OCI-LY7 (cell line): ENCODE measurements around the gene CEBPZOS. TPM values are rescaled to one million over a fixed set of nuclear protein-coding genes. Genes with fewer than 3 reads are reported as not detected.
A peak's percentile ranks its signal among the peaks of the same experiment; 100 is the strongest.

Source experiments
- BruUV-seq: library from RNA; stranded (reverse); fragments of 400-500 nt; replicated peaks from 2 replicates; lab custom pipeline; 2021; lab: Mats Ljungman, UMichigan
- CTCF ChIA-PET: fragments of 300-600 bp; sonication (Branson Sonifier 250); formaldehyde crosslinking; loops from one replicate; lab custom pipeline; 2022; ENCODE audit warnings: antibody characterized with exemption; ENCODE audit not compliant: unreplicated experiment; lab: Charles Lee
- POLR2A ChIA-PET: fragments of 300-600 bp; sonication (Branson Sonifier 250); formaldehyde crosslinking; loops from one replicate; lab custom pipeline; 2022; ENCODE audit warnings: antibody characterized with exemption; lab: Charles Lee
- DNase-seq: peaks from one replicate; pipeline ENCODE4 v3.0.0-alpha.2; 2015; ENCODE audit warnings: low spot score
- H2AFZ ChIP-seq: fragments of 200-600 bp; sonication (generic), shearing (Covaris generic); 2 replicates; pipeline ENCODE4 v1.6.1; 2014; ENCODE audit warnings: mild to moderate bottlenecking, antibody characterized with exemption, low read length, moderate library complexity
- H3K27ac ChIP-seq: fragments of 200-600 bp; sonication (generic); 2 replicates; pipeline ENCODE4 v1.5.1; 2014; ENCODE audit warnings: mixed run types, low read depth, mild to moderate bottlenecking, moderate library complexity, low read length, inconsistent platforms; ENCODE audit not compliant: poor library complexity, severe bottlenecking
- H3K36me3 ChIP-seq: fragments of 200-600 bp; sonication (generic); 2 replicates; pipeline ENCODE4 v1.6.1; 2014; ENCODE audit warnings: mild to moderate bottlenecking, antibody characterized with exemption, low read length, moderate library complexity, mixed read lengths; ENCODE audit not compliant: insufficient read depth
- H3K4me1 ChIP-seq: fragments of 200-600 bp; sonication (generic); 2 replicates; pipeline ENCODE4 v1.5.1; 2014; ENCODE audit warnings: mild to moderate bottlenecking, low read length; ENCODE audit not compliant: insufficient read depth, poor library complexity, severe bottlenecking
- H3K4me2 ChIP-seq: fragments of 200-600 bp; sonication (generic); 2 replicates; pipeline ENCODE4 v1.6.1; 2014; ENCODE audit warnings: mild to moderate bottlenecking, low read length
- H3K4me3 ChIP-seq: fragments of 200-600 bp; sonication (generic); 2 replicates; pipeline ENCODE4 v1.5.1; 2014; ENCODE audit warnings: mild to moderate bottlenecking, low read depth, low read length; ENCODE audit not compliant: poor library complexity, severe bottlenecking
- H3K79me2 ChIP-seq: fragments of 200-600 bp; sonication (generic); 2 replicates; pipeline ENCODE4 v1.6.1; 2016; ENCODE audit warnings: low read depth, mild to moderate bottlenecking, low read length, moderate library complexity, mixed read lengths; ENCODE audit not compliant: insufficient read depth
- H3K9me2 ChIP-seq: fragments of 200-600 bp; sonication (generic); 2 replicates; pipeline ENCODE4 v1.6.1; 2016; ENCODE audit warnings: mild to moderate bottlenecking, low read length, mixed read lengths; ENCODE audit not compliant: insufficient read depth
- H3K9me3 ChIP-seq: fragments of 200-600 bp; sonication (generic); 2 replicates; pipeline ENCODE4 v1.6.1; 2014; ENCODE audit warnings: mild to moderate bottlenecking, mixed run types, low read length, mixed read lengths
- H4K20me1 ChIP-seq: fragments of 200-600 bp; sonication (generic); 2 replicates; pipeline ENCODE4 v1.6.1; 2014; ENCODE audit warnings: mild to moderate bottlenecking, antibody characterized with exemption, low read length, moderate library complexity, mixed read lengths; ENCODE audit not compliant: insufficient read depth
- CTCF ChIP-seq: fragments of 200-600 bp; sonication (generic); conservative IDR thresholded peaks from 2 replicates; pipeline ENCODE4 v1.5.1; 2014; ENCODE audit warnings: mild to moderate bottlenecking, antibody characterized with exemption, low read length, moderate library complexity, mixed read lengths
- EZH2phosphoT487 ChIP-seq: fragments of 200-600 bp; sonication (generic); IDR thresholded peaks from 2 replicates; pipeline ENCODE4 v1.6.1; 2018; ENCODE audit warnings: low read depth, borderline replicate concordance, mild to moderate bottlenecking, mixed run types, antibody characterized with exemption, low read length, moderate library complexity, mixed read lengths
- intact Hi-C: fragments of 100-400 bp; cut with micrococcal nuclease; formaldehyde crosslinking; loops from one replicate; pipeline ENCODE4 v1.10.0; 2022; ENCODE audit not compliant: unreplicated experiment
- total RNA-seq, 2 experiments: library from RNA; depleted of rRNA in 1 of 2; stranded (reverse); fragments of >200 nt in 1 of 2; shearing (Covaris generic) in 1 of 2; gene quantifications; 2 replicates each; pipeline ENCODE4 v1.2.3, GENCODE V29; 2014 to 2022

The CEBPZOS gene
- total RNA-seq, 2 experiments from 2014 or later, result 31.1 to 73.6 TPM

GRCh38 chr2:37198681-37199065 is 2.4 kb downstream of the CEBPZOS start:
- CTCF ChIA-PET, result no interaction called here
- Histone ChIP-seq H3K9me2 (no peaks in the 10 kb centered on the region), H3K79me2 (peaks cover 64% of the 10 kb centered on the region), H3K9me3 (peaks cover 12% of the 10 kb centered on the region; the same call in 1 of the 2 replicates), H3K36me3 (peaks cover 45% of the 10 kb centered on the region), H4K20me1 (no peaks in the 10 kb centered on the region), H2AFZ (no peak overlapping the region), H3K4me1 (peaks cover 23% of the 10 kb centered on the region), H3K4me3 (peak overlapping the region; percentile 79), H3K27ac (peak overlapping the region; percentile 56), H3K4me2 (peak overlapping the region; percentile 91)
- no TSS peak for BruUV-seq
- POLR2A ChIA-PET, result interaction anchor here (0.6 to 1.4 kb wide), 7 partner anchors 13 to 1511 kb away, joined by 3 to 5 read pairs (median 4); no protein-coding TSS in a partner anchor
- no peak for DNase-seq
- TF ChIP-seq CTCF, result no peak
- no peak for TF ChIP-seq EZH2phosphoT487
- intact Hi-C loops, result loop anchor here (5.0 kb wide), 2 partner anchors 124 to 231 kb away; partner anchors contain the start of genes PRKD3 and STRN

GRCh38 chr2:37201208-37201607 is 4.9 kb downstream of the CEBPZOS start:
- ChIA-PET POLR2A (interaction anchor here (0.6 to 2.1 kb wide), 5 partner anchors 12 to 209 kb away, joined by 3 to 7 read pairs (median 4); no protein-coding TSS in a partner anchor), CTCF (no interaction called here)
- peaks cover 11% of the 10 kb centered on the region; the same call in 1 of the 2 replicates for H3K9me3 ChIP-seq
- no peak overlapping the region for H3K27ac ChIP-seq
- intact Hi-C loops, result no loop called here
- no peak for TF ChIP-seq CTCF
- no peak for TF ChIP-seq EZH2phosphoT487
- no TSS peak for BruUV-seq
- H3K36me3 ChIP-seq, result peaks cover 71% of the 10 kb centered on the region
- no peak overlapping the region for H2AFZ ChIP-seq
- peaks cover 19% of the 10 kb centered on the region for H3K4me1 ChIP-seq
- H3K9me2 ChIP-seq, result no peaks in the 10 kb centered on the region
- H4K20me1 ChIP-seq, result no peaks in the 10 kb centered on the region
- DNase-seq, result no peak
- H3K4me2 ChIP-seq, result no peak overlapping the region
- peaks cover 89% of the 10 kb centered on the region for H3K79me2 ChIP-seq
- no peak overlapping the region for H3K4me3 ChIP-seq

GRCh38 chr2:37201766-37202165 is 5.5 kb downstream of the CEBPZOS start:
- Histone ChIP-seq H3K9me3 (peaks cover 11% of the 10 kb centered on the region; the same call in 1 of the 2 replicates), H3K79me2 (peaks cover 92% of the 10 kb centered on the region), H3K27ac (no peak overlapping the region), H4K20me1 (no peaks in the 10 kb centered on the region), H2AFZ (no peak overlapping the region), H3K4me2 (no peak overlapping the region), H3K4me1 (peaks cover 19% of the 10 kb centered on the region), H3K4me3 (no peak overlapping the region), H3K9me2 (no peaks in the 10 kb centered on the region), H3K36me3 (peaks cover 76% of the 10 kb centered on the region)
- peak; percentile 16 for DNase-seq
- TSS peak; percentile 10 for BruUV-seq
- intact Hi-C loops, result no loop called here
- ChIA-PET POLR2A (interaction anchor here (0.6 to 2.1 kb wide), 4 partner anchors 11 to 210 kb away, joined by 3 to 7 read pairs (median 4); no protein-coding TSS in a partner anchor), CTCF (no interaction called here)
- TF ChIP-seq EZH2phosphoT487, result no peak
- TF ChIP-seq CTCF, result no peak
